Stimulated activated CD8-positive, alpha-beta memory T cell treated with anti-CD3 and anti-CD28 coated beads, Interleukin-7, amount 100 ng/mL, for 1 hour (primary cell): ENCODE measurements around the gene SPTBN1.

ENCODE experiments used
- DNase-seq, 2 donors: peaks; one replicate each; pipeline ENCODE4 v3.0.0-alpha.2; 2020; ENCODE audit warnings: low read depth in 2 of 2

Gene SPTBN1

DNA sequence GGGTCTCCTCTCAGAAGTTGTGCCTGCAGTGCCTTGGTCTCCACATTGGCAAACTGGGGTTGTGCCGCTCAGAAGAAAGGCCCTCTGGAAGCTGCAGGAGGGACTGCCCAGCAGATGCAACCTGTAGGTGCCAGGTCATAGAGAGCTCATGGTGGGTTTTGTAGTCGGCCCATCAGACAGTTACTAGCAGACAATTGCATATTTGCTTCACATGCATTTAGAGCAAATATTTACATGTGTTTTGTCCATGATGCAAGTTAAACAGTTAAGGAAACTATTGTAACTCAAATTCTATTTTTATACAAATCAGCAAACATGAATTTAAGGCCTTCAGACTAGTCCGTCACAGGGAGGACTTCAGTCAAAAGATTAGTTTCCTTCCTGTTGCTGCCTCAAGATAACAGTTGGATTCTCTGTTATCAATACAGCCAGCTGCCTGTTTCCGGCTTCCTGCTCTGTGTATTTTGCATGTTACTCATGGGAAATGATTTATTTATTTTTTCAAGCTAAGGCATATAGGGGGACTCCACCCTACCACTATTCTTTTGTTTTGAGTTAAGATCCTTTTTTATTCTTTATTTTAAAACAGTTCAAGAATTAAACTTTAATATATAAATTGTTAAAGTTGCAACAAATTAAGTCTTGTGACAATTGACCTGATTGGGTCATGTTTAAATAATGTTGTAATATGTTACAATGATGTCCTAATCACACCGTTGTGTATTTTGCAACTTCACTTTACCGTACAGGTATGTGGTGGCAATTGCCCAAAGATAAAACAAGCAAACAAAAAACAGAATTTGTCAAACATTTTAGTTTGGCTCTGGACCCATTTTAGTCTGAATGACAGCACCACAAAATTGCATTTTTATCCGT lies 133.5 kb downstream of the SPTBN1 start:
- no peak for DNase-seq

DNA sequence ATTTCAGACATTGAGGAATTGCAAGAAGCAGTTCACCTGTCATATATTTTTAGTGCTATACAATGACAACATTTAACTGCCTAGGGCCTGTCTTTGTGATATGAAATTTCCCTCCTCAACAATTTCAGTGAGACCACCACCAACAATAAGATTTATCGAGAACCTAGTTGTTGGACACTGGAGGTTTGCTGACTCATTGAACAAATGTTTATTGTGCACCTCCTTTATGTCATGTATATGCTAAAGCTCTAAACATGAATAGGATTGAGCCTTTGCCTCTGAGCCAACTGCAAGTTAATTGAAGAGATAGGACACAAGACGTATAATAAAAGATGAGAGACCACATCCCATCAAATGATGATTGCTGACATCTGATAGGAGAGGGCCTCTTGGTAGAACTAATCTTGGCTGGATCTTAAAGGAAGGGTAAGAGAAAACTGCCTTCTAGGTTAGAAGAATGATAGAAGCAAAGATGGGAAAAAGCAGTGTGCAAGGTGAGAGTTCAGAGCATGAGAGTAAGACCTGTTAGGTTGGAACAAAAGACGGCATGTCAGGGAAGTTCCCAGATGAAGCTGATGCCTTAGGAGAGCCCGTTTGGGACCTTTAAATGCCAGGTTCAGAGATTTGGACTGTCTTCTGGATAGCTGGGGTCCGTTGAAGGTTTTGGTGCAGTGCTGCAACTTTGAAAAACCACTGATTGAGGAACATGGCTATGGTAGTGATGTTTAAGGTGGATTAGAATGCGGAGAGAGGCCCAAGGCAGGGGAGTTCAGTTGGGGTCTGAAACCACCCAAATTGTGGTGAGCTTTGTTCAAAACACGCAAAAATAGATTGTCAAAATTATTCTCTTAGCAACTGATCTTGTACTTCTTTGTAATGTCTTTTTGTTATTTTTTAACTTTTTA lies 134.3 kb downstream of the SPTBN1 start:
- DNase-seq = no peak

DNA sequence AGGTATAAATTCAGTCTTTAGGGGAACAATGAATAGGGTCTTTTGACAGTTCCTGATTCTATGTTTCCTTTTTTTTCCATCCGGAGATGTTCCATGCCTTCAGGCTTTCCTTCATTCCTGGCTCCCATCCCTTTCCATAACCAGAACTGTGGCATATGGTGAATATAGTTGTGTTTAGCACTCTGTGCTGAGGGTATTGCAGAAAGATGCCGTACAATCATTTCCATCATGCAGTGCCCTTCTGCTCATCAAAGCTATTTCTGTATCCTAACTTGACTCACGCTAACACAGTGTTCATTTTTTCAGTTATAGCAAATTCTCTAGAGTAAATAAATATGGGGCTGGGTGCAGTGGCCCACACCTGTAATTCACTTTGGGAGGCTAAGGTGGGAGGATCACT lies 135.4 kb downstream of the SPTBN1 start:
- DNase-seq = no peak

DNA sequence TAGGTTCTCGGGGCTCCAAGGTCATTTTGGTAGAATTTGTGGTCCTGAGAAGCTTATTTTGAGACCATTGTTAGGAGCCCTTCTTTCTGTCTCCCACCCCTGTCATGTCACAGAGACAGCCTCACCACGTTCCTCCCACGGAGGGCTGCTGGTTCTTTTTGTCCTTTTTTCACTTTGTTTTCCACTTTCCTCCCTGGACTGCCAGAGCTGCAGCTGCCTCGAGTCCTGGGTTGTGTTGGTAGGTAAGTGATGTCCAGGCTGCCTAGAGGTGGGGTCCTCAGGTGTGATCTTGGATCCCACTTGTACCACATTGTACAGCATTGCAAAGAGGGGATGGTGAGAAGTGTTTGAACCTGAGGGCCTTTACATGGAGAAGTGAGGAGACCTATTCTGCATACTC lies 137.1 kb downstream of the SPTBN1 start:
- no peak for DNase-seq

DNA sequence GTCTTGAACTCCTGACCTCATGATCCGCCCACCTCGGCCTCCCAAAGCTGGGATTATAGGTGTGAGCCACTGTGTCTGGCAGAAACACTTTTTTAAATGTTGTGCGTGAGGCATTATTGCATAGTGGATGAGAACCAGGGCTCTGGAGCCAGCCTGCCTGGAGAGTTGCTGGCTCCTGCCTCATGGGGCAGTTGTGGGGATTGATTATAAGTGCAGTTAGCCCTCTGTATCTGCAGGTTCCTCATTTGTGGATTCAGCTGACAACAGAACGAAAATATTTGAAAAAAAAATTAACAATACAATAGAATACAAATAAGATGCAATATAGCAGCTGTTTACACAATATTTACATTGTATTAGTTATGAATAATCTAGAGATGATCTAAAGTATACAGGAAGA lies 137.9 kb downstream of the SPTBN1 start:
- no peak for DNase-seq

DNA sequence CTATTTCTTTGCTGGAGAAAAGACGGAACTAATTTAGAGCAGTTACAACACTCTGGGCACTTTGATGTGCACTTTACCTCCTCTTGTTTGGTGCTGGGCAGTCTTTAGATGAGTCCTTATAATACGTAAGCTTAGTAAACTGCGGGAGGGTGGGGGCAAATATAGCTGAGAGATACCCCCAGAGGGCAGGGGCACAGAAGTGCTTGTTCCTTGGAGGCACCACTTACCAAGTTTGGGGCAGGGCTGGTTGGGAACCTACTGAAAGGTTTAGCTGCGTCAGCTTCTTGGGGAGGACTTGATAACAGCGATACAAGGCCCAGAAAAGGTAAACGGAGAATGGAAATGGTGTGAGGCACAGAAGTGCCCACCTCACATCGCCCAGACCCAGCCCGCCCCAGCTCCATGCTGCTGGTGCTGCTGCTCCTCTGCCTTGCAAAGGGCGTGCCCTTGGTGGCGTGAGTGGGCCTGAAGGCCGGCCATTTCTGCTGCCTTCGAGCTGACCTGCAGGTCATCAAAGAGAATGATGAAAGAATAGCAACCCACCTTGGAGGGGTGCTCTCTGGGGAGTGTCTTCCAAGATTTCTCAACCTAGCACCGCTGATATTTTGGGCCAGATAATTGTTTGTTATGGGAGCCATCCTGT lies 139.2 kb downstream of the SPTBN1 start:
- no peak for DNase-seq

DNA sequence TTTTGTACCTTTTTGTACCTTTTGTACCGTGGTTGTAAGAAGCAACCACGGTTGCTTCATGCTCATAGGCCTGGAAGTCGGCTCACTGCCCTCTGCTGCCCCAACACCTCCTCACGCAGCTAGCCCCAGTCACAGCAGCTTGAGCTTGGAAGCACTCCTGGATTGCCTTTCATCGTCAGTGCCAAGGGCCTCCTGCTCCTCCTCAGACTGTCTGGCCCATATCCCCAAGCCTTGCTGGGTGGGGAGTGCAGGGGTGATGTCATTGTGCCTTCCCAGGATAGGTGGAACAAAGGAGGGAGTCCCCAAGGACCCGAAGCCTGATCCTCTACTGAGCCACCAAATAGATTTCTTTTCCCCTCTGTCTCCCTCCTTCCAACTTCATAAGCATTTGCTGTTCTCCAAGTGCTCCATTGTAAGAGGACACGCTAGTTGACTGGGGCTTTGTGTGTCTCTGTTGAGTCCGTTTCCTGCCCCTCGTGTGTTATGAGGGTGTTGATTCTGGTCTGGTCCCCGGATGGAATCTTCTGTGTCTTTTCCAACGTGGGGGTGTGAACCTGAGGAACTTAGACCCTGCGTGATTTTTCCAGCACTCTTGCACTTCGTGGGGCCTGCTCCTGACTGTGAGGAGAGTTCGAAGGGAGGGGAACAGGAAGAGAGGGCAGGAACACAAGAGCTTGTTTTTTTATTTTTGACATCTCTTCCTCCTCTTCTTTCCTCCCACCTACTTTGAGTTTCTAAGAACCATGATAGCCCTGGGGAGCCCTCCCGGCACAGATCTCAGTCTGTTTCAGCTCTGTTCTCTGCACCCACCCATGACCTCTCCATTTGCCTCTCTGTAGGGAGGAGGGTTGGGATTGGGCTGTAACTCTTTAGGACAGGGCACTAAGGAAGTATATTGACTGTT lies 140.1 kb downstream of the SPTBN1 start:
- DNase-seq = no peak

DNA sequence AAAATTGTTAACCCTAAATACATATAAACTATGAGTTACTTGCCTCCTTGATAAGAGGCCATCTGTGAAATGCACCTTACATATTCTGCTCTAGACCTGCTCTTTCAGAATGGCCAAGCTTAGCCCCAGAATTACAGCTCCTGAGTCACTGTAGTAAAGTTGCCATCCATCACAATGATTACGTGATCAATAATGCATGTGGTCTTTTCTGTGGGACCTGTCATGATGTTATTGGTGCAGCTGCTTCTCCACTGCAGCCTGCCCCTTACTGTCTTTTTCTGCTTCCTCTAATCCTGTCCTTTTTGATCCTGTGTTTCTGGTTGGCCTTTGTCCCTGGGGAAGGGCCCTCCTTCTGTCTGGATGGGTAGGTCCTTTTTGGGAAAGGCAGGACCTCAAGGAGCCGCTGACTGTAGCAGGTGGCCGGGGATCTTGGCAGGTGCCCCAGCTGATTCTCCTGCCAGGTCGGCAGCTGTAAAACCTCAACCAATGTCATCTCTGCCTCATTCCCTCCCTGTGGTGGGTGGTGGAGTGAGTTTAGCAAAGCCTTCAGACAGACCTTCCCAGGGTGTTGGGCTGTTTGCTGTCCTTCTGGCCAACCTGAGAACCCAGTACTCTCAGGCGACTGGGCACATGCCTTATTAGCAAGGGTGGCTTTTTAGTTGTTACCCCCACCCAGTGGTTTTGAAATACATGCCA lies 141.2 kb downstream of the SPTBN1 start:
- no peak for DNase-seq

DNA sequence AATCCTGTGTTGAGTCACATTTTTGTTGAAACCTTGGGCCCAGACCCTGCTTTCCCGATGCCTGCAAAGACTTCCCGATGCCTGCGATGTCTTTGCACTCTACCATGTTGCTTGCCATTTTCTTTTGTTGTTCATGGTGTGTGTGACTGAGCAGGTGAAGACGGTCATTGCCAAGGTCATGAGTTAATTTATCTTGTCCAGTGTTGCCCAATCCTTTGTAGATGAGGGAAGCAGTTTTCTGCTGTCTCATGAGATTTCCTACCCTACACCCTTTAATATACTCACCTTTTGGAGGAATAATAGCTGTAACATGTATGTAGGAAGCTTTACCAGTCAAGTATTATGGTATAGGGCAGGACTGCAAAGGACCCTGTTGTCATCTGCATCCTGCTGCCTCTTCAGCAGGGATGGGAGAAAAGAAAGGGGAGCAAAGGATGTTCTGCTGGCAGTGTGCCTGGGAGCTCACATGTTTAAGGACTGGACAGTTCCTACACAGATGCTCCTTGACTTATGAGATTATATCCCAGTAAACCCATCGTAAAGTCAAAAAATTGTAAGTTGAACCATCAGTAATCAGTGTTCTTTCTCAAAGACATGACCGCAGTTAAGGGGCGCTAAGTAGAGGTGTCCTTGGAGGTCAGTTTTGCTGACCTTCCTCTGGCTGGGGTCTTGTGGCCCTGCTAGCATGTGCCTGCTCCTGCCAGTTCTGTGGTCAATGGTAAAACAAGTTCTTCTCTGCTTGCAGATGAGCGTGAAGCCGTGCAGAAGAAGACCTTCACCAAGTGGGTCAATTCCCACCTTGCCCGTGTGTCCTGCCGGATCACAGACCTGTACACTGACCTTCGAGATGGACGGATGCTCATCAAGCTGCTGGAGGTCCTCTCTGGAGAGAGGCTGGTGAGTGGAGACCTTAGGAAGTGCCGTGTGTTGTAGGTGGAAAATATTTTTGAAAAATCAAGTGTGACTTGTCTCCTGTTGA lies 142.5 kb downstream of the SPTBN1 start:
- DNase-seq = no peak

DNA sequence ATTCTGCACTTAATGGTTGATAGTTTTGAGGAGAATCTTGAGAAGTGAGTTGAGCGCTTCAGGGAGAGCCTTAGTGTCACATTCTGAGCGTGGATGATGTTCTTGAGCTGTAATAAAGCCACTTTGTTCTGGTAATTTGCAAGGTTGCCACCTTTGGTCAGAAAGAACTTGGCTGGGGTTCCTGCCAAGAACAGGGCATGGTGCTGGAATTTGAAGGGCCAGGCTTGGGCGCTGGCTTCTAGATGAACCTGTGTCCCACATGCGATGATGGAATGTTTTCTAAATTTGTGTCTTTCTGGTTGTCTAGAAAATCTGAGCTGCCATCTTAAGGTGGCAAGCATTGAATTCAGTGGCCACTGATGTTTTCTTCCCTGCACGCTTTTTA lies 143.2 kb downstream of the SPTBN1 start:
- no peak for DNase-seq

DNA sequence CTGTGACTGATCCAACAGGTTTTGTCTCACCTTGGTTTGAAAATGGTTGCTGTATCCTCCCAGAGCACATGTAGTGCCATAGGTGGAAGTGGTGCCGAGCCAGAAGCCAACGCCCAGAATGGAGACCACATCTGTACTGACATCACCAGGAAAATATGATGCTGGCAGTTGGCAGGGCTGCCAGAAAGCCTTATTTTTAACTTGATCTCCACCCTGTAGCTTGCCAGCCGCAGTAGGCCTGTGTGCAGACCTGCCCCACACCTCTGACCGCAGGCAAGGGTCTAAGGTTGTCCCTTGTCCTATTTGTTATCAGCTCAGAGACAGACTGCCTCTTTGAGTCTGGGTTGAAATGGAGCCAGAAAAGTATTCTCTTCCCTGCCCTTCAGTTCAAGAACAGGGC lies 143.8 kb downstream of the SPTBN1 start:
- no peak for DNase-seq

DNA sequence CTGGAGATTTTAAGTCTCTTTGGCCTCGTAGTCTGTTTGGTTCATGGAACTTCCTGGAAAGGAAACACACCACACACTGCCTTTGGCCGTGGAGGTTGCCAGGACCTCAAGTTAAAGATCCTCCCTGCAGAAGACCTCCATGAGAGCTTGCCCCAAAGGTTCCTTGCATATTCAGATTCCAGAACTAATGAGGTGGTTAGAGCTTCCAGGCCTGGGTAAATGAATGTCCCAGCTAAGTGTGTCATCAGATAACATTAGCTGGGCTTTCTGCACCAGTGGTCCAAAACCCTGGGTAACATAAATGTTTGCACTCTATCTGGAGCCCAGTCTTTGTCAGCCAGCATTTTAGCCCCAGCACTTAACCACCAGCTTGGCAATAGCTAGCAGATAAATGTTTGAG lies 145.2 kb downstream of the SPTBN1 start:
- no peak for DNase-seq

DNA sequence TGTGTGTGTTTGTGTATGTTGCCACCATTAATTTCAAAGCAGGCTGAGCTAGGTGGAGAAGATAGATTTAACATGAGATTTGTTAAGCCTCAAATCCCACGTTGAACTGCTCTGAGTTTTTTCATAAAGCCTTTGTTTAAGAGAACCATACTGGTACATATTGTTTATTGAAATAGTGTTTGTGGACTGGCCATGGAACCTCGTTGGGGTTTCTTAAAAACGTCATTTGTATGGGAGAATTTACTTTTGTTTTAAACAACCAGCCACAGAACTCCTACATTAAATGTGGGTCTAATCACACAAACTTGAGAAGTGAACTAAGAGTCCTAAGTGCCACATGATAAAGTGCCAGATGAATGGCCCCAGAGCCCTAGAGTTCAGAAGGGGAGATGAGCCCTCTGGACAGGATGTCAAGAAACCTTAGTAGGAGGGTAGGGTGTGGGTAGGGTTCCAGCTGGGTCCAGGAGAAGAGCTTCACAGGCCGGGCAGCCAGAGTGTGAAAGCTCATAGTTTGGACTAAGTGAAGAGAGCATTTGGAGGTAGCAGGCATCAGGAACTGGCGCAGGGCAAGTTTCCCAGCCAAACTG lies 146.7 kb downstream of the SPTBN1 start:
- DNase-seq = no peak

DNA sequence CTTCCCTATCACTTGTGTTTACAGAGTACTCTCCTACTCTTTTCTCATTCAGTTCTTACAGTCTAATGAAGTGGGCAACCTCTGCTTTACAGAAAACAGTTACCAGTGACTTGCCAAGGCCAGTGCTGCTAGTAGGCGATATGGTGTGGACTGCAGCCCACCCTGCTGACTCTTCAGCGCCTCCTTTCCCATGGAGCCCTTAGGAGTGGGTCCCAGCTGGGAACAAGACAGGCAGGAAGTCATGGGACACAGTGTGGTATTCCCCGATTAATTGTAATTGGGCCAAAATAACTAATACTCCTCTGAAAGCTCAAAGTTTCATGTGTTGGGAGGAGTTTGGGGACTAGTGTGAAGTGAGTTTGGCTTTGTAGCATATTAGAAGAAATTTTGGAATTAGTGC lies 147.2 kb downstream of the SPTBN1 start:
- DNase-seq = no peak

DNA sequence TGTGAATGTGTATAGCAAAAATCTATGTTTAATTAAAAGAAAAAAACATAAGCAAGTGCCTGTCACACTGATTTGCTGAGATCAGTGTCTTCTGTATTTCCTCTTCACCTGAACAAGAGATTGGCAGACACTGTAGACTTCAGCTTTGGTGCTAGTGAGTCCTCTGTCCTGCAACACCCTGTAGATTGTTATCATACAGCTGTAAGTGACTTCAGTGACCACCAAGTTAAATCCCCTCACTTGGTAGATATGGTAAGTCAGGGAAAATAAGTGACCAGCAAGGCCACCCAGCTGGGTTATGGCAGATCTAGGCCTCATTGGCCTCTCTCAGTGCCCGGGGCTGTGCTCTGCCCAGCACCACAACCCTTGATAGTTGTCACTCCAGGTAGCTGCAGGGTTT lies 147.7 kb downstream of the SPTBN1 start:
- no peak for DNase-seq

DNA sequence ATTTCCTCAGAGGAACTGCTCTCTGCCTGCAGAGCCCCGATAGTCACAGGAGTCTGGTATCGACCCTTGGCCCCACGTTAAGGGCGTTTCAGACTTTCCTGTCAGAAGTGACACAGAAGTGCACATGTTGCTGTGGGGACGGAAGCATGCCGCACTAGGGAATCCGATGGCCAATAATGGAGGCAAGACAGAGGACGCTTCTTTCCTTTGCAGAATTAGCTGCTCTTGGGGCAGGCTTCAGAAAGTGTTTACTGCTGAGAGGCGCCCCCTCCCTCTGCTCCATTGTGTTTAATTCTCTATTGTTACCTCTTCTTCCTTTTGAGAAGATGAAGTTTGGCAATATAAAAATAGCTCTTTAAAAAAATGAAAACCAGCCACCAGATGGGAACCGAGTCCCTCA lies 148.7 kb downstream of the SPTBN1 start:
- no peak for DNase-seq

DNA sequence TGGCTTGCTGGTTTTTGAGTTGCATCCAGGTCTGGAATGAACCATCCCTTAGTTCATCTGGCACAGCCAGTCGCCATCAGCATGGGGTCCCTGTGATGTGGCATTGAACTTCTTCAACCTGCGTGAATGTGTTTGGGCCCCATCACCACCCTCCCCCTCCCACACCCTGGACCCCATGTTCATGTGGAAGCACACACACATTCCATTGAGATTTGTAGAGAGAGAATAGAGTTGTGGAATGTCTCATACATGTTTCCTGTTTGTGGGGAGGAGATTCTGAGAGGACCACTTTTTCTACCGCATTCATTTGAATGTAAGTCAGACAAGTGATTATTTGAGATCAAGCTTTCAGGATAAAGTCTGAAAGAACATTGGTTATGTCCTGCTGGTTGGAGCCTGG lies 149.7 kb downstream of the SPTBN1 start:
- no peak for DNase-seq

DNA sequence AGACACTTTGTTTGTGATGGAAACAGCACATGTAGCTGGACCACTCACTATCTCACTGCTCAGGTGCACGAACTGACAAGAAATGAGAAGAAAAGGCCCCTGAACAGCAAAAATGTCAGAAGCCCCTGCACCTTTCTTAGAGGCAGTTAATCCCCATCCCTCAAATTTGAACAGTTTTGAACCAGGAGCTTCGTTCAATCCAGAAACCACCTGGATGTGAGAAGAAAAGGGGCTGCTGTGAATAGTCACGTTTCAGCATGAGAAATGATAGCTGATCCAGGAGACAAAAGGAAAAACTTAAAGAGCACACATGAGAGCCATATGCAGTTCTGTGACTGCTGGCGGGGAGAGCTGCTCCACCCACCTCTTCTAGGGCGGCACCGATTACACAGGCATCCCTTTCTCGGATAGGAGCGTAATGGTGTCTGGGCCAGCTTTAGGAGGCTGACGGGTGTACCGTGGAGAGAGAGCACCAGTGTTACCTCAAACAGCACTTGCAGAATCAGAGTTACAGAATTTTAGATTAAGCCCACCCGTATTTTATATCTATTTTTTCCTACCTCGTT lies 150.3 kb downstream of the SPTBN1 start:
- DNase-seq = no peak

DNA sequence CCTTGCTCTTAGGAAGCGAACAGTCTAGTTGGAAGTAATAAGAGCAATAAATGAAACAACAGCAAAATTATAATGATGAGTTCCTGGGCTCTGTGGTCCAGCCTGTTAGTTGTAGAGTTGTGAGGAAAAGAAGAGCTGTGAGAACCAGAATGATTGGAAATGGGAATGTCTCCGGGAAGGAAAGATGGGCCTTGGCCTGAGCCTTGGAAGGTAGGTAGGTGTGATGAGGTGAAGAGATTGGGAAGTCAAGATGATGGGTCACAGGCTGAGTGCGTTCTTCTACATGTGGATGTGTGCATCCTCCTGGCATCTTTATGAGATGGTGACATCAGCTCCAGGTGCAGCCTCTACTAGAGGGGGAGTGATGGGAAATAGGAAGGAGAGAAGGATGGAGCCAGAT lies 152.1 kb downstream of the SPTBN1 start:
- DNase-seq = no peak
